Activated B cell treated with CpG ODN at 0.5 μM for 24 hours (primary cell): Measurements from ENCODE around the gene STXBP1. TPM values are rescaled to one million over a fixed set of nuclear protein-coding genes. Genes with fewer than 3 reads are reported as not detected.

Experiments used
- ATAC-seq: fragments of 200-7000 bp; cut with Tn5 transposase; one replicate; pipeline ENCODE4 v1.10.0; 2021; ENCODE audit warnings: low read depth, mild to moderate bottlenecking, moderate library complexity
- CTCF ChIA-PET: fragments of 350-600 bp; sonication (Branson Sonifier 250); formaldehyde crosslinking; loops from one replicate; lab custom pipeline; 2021; ENCODE audit warnings: antibody characterized with exemption; lab: Charles Lee
- POLR2A ChIA-PET: fragments of 350-600 bp; sonication (Branson Sonifier 250); formaldehyde crosslinking; loops from one replicate; lab custom pipeline; 2021; ENCODE audit warnings: antibody characterized with exemption; lab: Charles Lee
- DNase-seq: peaks from one replicate; pipeline ENCODE4 v3.0.0; 2022
- H3K27ac Mint-ChIP-seq: one replicate; pipeline ENCODE4 v1.8.0; 2020; ENCODE audit warnings: mixed read lengths
- H3K27me3 Mint-ChIP-seq: one replicate; pipeline ENCODE4 v1.8.0; 2021; ENCODE audit warnings: mixed read lengths
- H3K36me3 Mint-ChIP-seq: one replicate; pipeline ENCODE4 v1.8.0; 2021; ENCODE audit warnings: low read depth, mixed read lengths
- H3K4me1 Mint-ChIP-seq: one replicate; pipeline ENCODE4 v1.8.0; 2021; ENCODE audit warnings: mixed read lengths
- H3K4me3 Mint-ChIP-seq: one replicate; pipeline ENCODE4 v1.8.0; 2020; ENCODE audit warnings: mild to moderate bottlenecking, mixed read lengths
- H3K9me3 Mint-ChIP-seq: one replicate; pipeline ENCODE4 v1.8.0; 2020; ENCODE audit warnings: mixed read lengths
- CTCF ChIP-seq: fragments of 200-600 bp; IDR thresholded peaks from one replicate; pipeline ENCODE4 v1.8.0; 2022; ENCODE audit warnings: antibody characterized with exemption, mild to moderate bottlenecking
- intact Hi-C: fragments of 100-400 bp; cut with micrococcal nuclease; formaldehyde crosslinking; loops from one replicate; pipeline ENCODE4 v1.15.1; 2024
- total RNA-seq: library from RNA; stranded (reverse); gene quantifications from 2 replicates; pipeline ENCODE4 v1.2.3, GENCODE V29; 2022

The STXBP1 gene
- total RNA-seq, 1 donor from 2014 or later, result 0.73 TPM

GRCh38 chr9:127717766-127718165 lies 105.7 kb downstream of the STXBP1 start:
- H3K4me1 Mint-ChIP-seq, result peaks cover 15% of the 10 kb centered on the region
- H3K27ac Mint-ChIP-seq, result no peak overlapping the region
- intact Hi-C loops, result no loop called here

GRCh38 chr9:127720031-127720864 lies 108.2 kb downstream of the STXBP1 start:
- ChIA-PET POLR2A (no interaction called here), CTCF (no interaction called here)
- Mint-ChIP-seq H3K9me3 (no peaks in the 10 kb centered on the region), H3K36me3 (peaks cover 3% of the 10 kb centered on the region), H3K27ac (no peak overlapping the region), H3K4me1 (peaks cover 11% of the 10 kb centered on the region), H3K4me3 (no peak overlapping the region), H3K27me3 (peaks cover 5% of the 10 kb centered on the region)
- DNase-seq, result no peak
- TF ChIP-seq CTCF, result no peak
- no peak for ATAC-seq
- intact Hi-C loops, result no loop called here

More at GRCh38 chr9:127717766-127718165, 105.7 kb downstream of the STXBP1 start:
- ATAC-seq, result no peak
- H3K9me3 Mint-ChIP-seq, result no peaks in the 10 kb centered on the region
- TF ChIP-seq CTCF, result no peak
- H3K36me3 Mint-ChIP-seq, result peaks cover 3% of the 10 kb centered on the region
- no peak overlapping the region for H3K4me3 Mint-ChIP-seq
- no peak for DNase-seq
- CTCF ChIA-PET, result interaction anchor here (0.7 kb wide), 1 partner anchor 438 kb away, joined by 3 read pairs; no protein-coding TSS in a partner anchor
- H3K27me3 Mint-ChIP-seq, result no peaks in the 10 kb centered on the region
- POLR2A ChIA-PET, result no interaction called here

- DNase-seq (no peak), ATAC-seq (no peak)
- Mint-ChIP-seq H3K4me1 (peaks cover 8% of the 10 kb centered on the region), H3K4me3 (no peak overlapping the region), H3K27me3 (peaks cover 5% of the 10 kb centered on the region), H3K36me3 (no peaks in the 10 kb centered on the region), H3K9me3 (no peaks in the 10 kb centered on the region), H3K27ac (no peak overlapping the region)
- ChIA-PET POLR2A (no interaction called here), CTCF (no interaction called here)
- intact Hi-C loops, result no loop called here
- no peak for TF ChIP-seq CTCF
These were observed 108.8 kb downstream of the STXBP1 start for GRCh38 chr9:127720865-127721227.

- intact Hi-C loops, result no loop called here
- H3K27ac Mint-ChIP-seq, result no peak overlapping the region
- ChIA-PET POLR2A (no interaction called here), CTCF (no interaction called here)
- DNase-seq, result no peak
- no peak for TF ChIP-seq CTCF
- peaks cover 5% of the 10 kb centered on the region for H3K27me3 Mint-ChIP-seq
- no peak for ATAC-seq
- H3K36me3 Mint-ChIP-seq, result no peaks in the 10 kb centered on the region
- no peaks in the 10 kb centered on the region for H3K9me3 Mint-ChIP-seq
- no peak overlapping the region for H3K4me3 Mint-ChIP-seq
- peaks cover 2% of the 10 kb centered on the region for H3K4me1 Mint-ChIP-seq
These were observed 109.3 kb downstream of the STXBP1 start for GRCh38 chr9:127721391-127721821.

GRCh38 chr9:127722055-127722745 lies 110.1 kb downstream of the STXBP1 start:
- POLR2A ChIA-PET, result no interaction called here
- Mint-ChIP-seq H3K4me1 (peaks cover 2% of the 10 kb centered on the region), H3K27ac (no peak overlapping the region), H3K36me3 (no peaks in the 10 kb centered on the region), H3K4me3 (no peak overlapping the region), H3K27me3 (peaks cover 5% of the 10 kb centered on the region), H3K9me3 (no peaks in the 10 kb centered on the region)
- ATAC-seq, result no peak
- intact Hi-C loops, result no loop called here
- DNase-seq, result no peak
- TF ChIP-seq CTCF, result no peak
- CTCF ChIA-PET, result no interaction called here
